Measurements from ENCODE around the gene FOXL1.

- no peak for TF ChIP-seq POLR2AphosphoS5 (IDR thresholded peaks at IDR 0.05)
- TF ChIP-seq POLR2A (IDR thresholded peaks at IDR 0.05), result no peak
- no peak for TF ChIP-seq CTCF (IDR thresholded peaks at IDR 0.05 in 8 of 11, conservative IDR thresholded peaks at IDR 0.05 in 3 of 11)
These were observed 20.5 kb downstream of the FOXL1 start for GRCh38 chr16:86598607-86599565.
